HepG2 (cell line): ENCODE data around the gene MC1R. TPM values are rescaled to one million over a fixed set of nuclear protein-coding genes. Genes with fewer than 3 reads are reported as not detected.

Source experiments
- MED13 ChIP-seq: sonication (generic); formaldehyde crosslinking; IDR thresholded peaks from 2 replicates; pipeline ENCODE4 v1.5.0; 2020; ENCODE audit warnings: missing genetic modification reagents
- MLX ChIP-seq: IDR thresholded peaks from 2 replicates; pipeline ENCODE4 v1.6.1; 2016
- PRMT3 ChIP-seq: sonication (generic); formaldehyde crosslinking; IDR thresholded peaks from 2 replicates; pipeline ENCODE4 v1.8.1; 2022; ENCODE audit warnings: low read depth, mild to moderate bottlenecking, moderate library complexity, missing genetic modification reagents, borderline replicate concordance
- SMC3 ChIP-seq: IDR thresholded peaks from 2 replicates; pipeline ENCODE4 v1.6.1; 2011; ENCODE audit warnings: low read length, improper control_type of control experiment
- SRSF4 ChIP-seq: fragments of 200-400 bp; formaldehyde crosslinking; IDR thresholded peaks from one replicate; pipeline ENCODE4 v1.6.1; 2018; ENCODE audit warnings: mild to moderate bottlenecking, low read depth, low read length, moderate library complexity; ENCODE audit not compliant: poor library complexity, severe bottlenecking
- TOPORS ChIP-seq: sonication (generic); formaldehyde crosslinking; IDR thresholded peaks from 2 replicates; pipeline ENCODE4 v1.8.0; 2023; ENCODE audit warnings: mild to moderate bottlenecking, missing genetic modification reagents
- ZNF460 ChIP-seq: sonication (generic); formaldehyde crosslinking; IDR thresholded peaks from 2 replicates; pipeline ENCODE4 v1.5.1; 2020; ENCODE audit warnings: missing genetic modification reagents, mild to moderate bottlenecking, borderline replicate concordance
- ZNF510 ChIP-seq: sonication (generic); formaldehyde crosslinking; IDR thresholded peaks from 2 replicates; pipeline ENCODE4 v1.4.0; 2020; ENCODE audit warnings: low read depth, mild to moderate bottlenecking, missing genetic modification reagents
- polyA plus RNA-seq, 8 experiments: library from polyadenylated mRNA; depleted of rRNA in 3 of 8; stranded (reverse) in 7 of 8; unstranded in 1 of 8; fragments of >200 nt; fragmentation: Illumina TruSeq in 4 of 8; extraction: Trizol in 4 of 8; gene quantifications; 2 replicates each; pipeline versions ENCODE4 v1.2.1 to v1.2.3, GENCODE V29; 2011 to 2016; ENCODE audit warnings: low read depth in 4 of 8, missing spikeins in 1 of 8, mixed read lengths in 1 of 8; ENCODE audit not compliant: insufficient read depth in 1 of 8
- total RNA-seq, 5 experiments: library from RNA; depleted of rRNA; stranded (reverse); fragments of >200 nt; fragmentation: Illumina TruSeq; extraction: Trizol; gene quantifications; 2 replicates each; pipeline ENCODE4 v1.2.3, GENCODE V29; 2016; ENCODE audit warnings: low read depth in 1 of 5
- TF ChIP-seq, protein P1 (sequence below): sonication (generic); formaldehyde crosslinking; IDR thresholded peaks from 2 replicates; pipeline ENCODE4 v1.4.0; 2020; ENCODE audit warnings: missing genetic modification reagents; ENCODE audit errors: not compliant biosample characterization
- TF ChIP-seq, protein P2 (sequence below): sonication (generic); formaldehyde crosslinking; IDR thresholded peaks from 2 replicates; pipeline ENCODE4 v1.5.0; 2020; ENCODE audit warnings: missing genetic modification reagents
- TF ChIP-seq, protein P3 (sequence below): sonication (generic); formaldehyde crosslinking; IDR thresholded peaks from 2 replicates; pipeline ENCODE4 v1.8.0; 2022; ENCODE audit warnings: missing genetic modification reagents, low read depth, mild to moderate bottlenecking, borderline replicate concordance

MC1R gene
- total and polyA plus RNA-seq, 2 of the 13 experiments (the other 11 are each of a cell fraction or from before 2014, with no cell fraction given): 9.1 to 14.8 TPM

DNA sequence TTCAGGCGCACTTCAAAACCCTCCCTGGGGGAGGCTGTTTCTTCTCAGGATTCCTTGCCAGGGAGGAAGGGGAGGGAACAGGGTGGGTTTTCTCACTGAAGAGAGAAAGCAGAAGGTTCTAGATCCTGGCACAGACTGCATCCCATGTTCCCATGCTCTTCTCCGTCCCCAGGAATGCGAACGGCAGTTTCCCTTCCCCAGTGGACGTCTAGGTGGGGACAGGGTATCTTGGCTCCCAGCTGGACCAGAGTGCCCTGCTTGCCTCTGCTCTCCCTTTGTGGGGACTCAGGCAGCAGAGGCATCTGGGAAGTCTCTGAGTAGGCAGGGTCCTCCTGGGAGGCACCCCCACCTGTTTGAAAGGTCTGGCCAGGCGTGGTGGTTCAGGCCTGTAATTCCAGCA lies 48.2 kb upstream of the MC1R start (continued):
- TF ChIP-seq MLX (CRISPR knock-in tag) (no peak), MED13 (CRISPR knock-in tag) (no peak), ZNF460 (CRISPR knock-in tag) (no peak), SMC3 (no peak), ZNF510 (CRISPR knock-in tag) (no peak), PRMT3 (CRISPR knock-in tag) (no peak), TOPORS (peak; percentile 65; the same call in 1 of the 2 replicates), SRSF4 (no peak)
- TF ChIP-seq, protein P1, sequence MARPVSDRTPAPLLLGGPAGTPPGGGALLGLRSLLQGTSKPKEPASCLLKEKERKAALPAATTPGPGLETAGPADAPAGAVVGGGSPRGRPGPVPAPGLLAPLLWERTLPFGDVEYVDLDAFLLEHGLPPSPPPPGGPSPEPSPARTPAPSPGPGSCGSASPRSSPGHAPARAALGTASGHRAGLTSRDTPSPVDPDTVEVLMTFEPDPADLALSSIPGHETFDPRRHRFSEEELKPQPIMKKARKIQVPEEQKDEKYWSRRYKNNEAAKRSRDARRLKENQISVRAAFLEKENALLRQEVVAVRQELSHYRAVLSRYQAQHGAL: no peak
- TF ChIP-seq, protein P2, sequence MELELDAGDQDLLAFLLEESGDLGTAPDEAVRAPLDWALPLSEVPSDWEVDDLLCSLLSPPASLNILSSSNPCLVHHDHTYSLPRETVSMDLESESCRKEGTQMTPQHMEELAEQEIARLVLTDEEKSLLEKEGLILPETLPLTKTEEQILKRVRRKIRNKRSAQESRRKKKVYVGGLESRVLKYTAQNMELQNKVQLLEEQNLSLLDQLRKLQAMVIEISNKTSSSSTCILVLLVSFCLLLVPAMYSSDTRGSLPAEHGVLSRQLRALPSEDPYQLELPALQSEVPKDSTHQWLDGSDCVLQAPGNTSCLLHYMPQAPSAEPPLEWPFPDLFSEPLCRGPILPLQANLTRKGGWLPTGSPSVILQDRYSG (CRISPR knock-in tag): no peak
- TF ChIP-seq, protein P3, sequence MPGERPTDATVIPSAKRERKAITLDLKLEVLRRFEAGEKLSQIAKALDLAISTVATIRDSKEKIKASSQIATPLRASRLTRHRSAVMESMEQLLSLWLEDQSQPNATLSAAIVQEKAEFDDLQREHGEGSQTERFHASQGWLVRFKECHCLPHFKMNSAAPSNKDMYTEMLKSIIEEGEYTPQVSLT: no peak
